DOHH2 (cell line): ENCODE results near the gene PVALEF.

Experiments
- EZH2phosphoT487 ChIP-seq: fragments of 200-600 bp; sonication (generic); IDR thresholded peaks from 2 replicates; pipeline ENCODE4 v1.6.1; 2017; ENCODE audit warnings: borderline replicate concordance, mild to moderate bottlenecking, antibody characterized with exemption, low read length, moderate library complexity, mixed read lengths
- TF ChIP-seq, protein P1 (sequence below): fragments of 200-600 bp; sonication (generic); IDR thresholded peaks from one replicate; pipeline ENCODE4 v1.5.1; 2014; ENCODE audit warnings: antibody characterized with exemption, mild to moderate bottlenecking, low read depth, low read length; ENCODE audit not compliant: poor library complexity, severe bottlenecking

DNA sequence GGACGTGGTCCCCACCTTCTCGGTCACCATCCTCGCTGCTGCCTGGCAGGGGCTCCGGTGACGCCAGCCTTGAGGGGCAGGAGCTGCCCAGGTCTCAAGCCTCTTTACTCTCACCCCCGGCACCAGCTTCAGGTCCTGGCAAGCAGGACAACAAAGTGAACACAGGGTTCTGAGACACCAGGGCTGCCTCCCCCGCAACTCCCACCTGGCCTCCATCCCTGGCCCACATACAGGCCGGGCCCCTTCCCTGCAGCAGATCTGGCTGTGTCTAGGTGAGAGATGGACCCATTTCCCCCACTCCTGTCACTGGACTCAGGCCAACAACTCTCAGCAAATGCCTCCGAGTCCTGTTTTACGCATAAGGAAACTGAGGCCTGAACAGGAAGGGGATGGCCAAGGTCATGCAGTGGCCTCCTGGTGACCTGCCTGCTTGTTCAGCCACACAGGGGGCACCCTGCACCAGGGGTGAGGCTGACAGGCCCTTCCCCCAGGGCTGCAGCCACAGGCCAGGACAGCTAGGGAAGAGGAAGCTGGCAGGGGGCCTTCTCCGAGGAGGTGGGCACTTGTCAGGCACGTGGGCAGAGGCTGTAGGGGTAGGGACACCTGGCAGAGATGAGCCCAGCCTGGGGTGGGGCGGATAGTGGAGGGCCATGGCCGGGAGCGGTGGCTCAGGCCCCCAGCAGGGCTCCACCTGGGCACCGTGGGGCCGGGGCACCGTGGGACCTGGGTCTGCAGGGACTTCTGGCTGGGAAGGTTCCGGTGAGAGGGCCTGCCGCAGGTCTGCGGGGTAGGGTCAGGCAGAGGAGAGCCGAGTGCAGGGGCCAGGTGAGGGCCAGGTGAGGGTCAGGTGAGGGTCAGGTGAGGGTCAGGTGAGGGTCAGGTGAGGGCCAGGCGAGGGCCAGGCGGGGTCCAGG is 46.7 kb upstream of the PVALEF start:
- TF ChIP-seq, protein P1, sequence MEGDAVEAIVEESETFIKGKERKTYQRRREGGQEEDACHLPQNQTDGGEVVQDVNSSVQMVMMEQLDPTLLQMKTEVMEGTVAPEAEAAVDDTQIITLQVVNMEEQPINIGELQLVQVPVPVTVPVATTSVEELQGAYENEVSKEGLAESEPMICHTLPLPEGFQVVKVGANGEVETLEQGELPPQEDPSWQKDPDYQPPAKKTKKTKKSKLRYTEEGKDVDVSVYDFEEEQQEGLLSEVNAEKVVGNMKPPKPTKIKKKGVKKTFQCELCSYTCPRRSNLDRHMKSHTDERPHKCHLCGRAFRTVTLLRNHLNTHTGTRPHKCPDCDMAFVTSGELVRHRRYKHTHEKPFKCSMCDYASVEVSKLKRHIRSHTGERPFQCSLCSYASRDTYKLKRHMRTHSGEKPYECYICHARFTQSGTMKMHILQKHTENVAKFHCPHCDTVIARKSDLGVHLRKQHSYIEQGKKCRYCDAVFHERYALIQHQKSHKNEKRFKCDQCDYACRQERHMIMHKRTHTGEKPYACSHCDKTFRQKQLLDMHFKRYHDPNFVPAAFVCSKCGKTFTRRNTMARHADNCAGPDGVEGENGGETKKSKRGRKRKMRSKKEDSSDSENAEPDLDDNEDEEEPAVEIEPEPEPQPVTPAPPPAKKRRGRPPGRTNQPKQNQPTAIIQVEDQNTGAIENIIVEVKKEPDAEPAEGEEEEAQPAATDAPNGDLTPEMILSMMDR = no peak
- no peak for TF ChIP-seq EZH2phosphoT487
